GM13976 (cell line): ENCODE results near the gene TBCE.

Experiments used
- DNase-seq: peaks from one replicate; pipeline ENCODE4 v3.0.0; 2012; ENCODE audit warnings: low spot score
- in situ Hi-C: fragments of 300-500 bp; cut with MboI; formaldehyde crosslinking; loops from one replicate; pipeline ENCODE4 v1.12.0; 2022; ENCODE audit warnings: low sequenced_read_pairs, mixed read lengths, inconsistent platforms; ENCODE audit not compliant: unreplicated experiment
- TF ChIP-seq, protein P1 (sequence below): IDR thresholded peaks from 2 replicates; pipeline ENCODE4 v1.5.1; 2012; ENCODE audit warnings: borderline replicate concordance, mild to moderate bottlenecking; ENCODE audit not compliant: insufficient read depth; ENCODE audit errors: extremely low read depth, missing control alignments, control extremely low read depth

The TBCE gene

DNA sequence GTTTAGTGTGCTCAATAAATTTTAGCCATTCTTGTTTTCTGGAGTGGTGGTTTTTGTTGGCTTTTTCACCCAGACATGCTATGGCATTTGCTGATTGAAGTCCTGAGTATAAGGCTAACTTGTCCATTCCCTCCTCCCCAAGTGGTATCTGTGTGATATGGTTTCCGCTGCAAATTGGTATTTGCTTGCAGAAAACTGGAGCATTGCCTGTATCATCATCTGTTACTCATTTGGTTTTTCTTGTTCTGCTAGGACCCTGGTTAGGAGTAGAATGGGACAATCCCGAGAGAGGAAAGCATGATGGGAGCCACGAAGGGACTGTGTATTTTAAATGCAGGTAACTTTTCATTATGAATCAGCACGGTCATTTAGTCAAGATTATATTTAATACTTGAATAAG, 34.0 kb downstream of the TBCE start:
- TF ChIP-seq, protein P1, sequence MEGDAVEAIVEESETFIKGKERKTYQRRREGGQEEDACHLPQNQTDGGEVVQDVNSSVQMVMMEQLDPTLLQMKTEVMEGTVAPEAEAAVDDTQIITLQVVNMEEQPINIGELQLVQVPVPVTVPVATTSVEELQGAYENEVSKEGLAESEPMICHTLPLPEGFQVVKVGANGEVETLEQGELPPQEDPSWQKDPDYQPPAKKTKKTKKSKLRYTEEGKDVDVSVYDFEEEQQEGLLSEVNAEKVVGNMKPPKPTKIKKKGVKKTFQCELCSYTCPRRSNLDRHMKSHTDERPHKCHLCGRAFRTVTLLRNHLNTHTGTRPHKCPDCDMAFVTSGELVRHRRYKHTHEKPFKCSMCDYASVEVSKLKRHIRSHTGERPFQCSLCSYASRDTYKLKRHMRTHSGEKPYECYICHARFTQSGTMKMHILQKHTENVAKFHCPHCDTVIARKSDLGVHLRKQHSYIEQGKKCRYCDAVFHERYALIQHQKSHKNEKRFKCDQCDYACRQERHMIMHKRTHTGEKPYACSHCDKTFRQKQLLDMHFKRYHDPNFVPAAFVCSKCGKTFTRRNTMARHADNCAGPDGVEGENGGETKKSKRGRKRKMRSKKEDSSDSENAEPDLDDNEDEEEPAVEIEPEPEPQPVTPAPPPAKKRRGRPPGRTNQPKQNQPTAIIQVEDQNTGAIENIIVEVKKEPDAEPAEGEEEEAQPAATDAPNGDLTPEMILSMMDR = no peak
- in situ Hi-C loops = loop anchor here (25.0 kb wide), 1 partner anchor 914 kb away; the partner anchor contains the start of gene TARBP1
- DNase-seq = no peak

DNA sequence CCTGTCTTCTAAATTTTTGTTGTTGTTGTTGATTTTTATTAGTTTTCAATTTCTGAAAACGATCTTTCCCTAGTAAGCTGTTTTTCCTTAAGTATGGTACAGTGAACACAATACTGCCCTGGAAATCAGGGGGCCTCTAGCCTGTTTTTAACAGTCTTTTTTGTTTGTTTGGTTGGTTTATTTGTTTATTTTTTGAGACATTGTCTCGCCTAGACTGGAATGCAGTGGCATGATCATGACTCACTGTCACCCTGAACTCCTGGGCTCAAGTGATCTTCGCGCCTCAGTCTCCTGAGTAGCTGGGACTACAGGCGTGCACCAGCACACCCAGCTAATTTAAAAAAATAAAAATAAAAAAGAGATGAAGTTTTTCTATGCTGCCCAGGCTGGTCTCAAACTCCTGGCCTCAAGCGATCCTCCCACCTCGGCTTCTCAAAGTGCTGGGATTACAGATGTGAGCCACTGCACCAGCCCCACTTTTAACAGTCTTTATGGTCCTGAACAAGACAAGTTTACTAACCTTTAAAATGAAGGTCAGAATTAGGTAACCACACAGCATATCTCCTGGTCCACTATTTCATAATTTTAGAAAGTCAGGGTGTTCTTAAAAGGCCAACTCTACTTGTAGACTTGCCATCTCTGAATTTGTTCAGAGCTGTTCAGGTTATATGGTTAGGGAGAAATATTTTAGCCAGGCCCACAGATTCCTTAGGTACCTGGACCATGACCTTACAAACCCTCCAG, 35.4 kb downstream of the TBCE start:
- in situ Hi-C loops = loop anchor here (25.0 kb wide), 1 partner anchor 915 kb away; the partner anchor contains the start of gene TARBP1
- DNase-seq = no peak
- TF ChIP-seq, protein P1 = no peak

DNA sequence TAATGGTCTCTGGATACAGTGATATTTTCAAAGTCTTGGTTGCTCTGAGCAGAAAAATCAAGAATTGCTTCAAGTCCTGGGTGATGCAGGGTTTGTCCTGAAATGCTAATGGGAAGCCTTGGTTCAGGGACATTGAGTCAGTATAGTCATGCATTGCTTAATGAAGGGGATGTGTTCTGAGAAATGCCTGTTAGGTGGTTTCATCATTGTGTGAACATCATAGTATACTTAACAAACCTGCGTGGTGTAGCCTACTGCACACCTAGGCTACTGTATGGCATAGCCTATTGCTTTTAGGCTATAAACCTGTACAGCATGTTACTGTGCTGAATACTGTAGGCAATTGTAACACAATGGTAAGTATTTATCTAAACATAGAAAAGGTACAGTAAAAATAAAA, 36.4 kb downstream of the TBCE start:
- in situ Hi-C loops = loop anchor here (25.0 kb wide), 1 partner anchor 916 kb away; the partner anchor contains the start of gene TARBP1
- TF ChIP-seq, protein P1 = no peak
- no peak for DNase-seq

DNA sequence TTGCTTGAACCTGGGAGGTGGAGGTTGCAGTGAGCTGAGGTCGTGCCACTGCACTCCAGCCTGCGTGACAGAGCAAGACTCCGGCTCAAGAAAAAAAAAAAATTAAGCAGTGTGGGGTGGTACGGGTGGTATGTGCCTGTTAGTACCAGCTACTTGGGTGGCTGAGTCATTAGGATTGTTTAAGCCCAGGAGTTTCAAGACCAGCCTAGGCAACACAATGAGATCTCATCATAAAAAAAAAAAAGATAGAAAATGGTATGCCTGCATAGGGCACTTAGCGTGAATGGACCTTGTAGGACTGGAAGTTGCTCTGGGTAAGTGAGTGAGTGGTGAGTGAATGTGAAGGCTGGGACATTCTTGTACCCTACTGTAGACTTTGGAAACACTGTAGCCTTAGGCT, 37.0 kb downstream of the TBCE start:
- no peak for DNase-seq
- TF ChIP-seq, protein P1 = no peak
- in situ Hi-C loops = loop anchor here (25.0 kb wide), 1 partner anchor 917 kb away; the partner anchor contains the start of gene TARBP1

DNA sequence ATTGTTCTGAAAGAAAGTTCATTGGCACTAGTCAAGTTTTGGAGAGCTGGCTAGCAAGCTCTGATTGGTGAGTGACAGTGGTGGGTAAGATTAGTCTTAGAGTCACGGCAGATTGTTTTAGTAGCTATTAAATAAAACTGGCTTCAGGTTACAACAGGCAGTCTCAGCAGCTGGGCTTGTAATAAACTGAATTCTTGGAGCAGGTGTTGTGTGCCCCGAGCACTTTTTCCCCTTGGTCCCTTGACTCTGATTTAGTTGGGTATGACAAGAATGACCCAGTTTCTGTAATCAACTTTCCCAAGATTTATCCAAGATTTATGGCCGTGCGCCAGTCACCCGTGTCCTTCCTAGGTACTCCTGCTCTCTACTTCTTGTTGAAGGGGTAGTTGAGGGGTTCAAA, 40.2 kb downstream of the TBCE start:
- no peak for DNase-seq
- TF ChIP-seq, protein P1 = no peak
- in situ Hi-C loops = loop anchor here (25.0 kb wide), 1 partner anchor 920 kb away; the partner anchor contains the start of gene TARBP1

DNA sequence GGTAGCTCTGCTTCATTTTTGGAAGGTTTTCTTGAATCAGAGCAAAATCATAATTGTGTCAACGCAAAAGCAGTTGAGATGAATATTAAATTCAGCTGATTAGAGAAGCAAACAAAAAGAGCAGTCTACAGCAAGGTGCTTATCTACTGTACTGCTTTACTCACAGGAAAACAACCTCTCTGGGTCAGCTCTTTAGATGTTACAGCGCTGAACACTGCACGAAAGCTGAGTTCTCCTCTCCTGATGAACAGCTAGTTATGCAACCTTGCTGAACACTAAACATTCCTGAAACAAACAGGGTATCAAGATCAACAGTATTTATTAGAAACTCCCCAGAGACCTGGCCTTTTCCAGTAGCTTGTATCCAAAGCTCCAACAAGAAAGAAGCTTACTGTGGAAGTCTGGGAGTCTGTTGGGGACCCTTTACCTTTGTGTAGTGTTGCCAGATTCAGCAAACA, 41.3 kb downstream of the TBCE start:
- in situ Hi-C loops = loop anchor here (25.0 kb wide), 1 partner anchor 921 kb away; the partner anchor contains the start of gene TARBP1
- TF ChIP-seq, protein P1 = no peak
- DNase-seq = no peak
